COR-L47 (cell line): ENCODE measurements around the gene IPP.
A peak's percentile ranks its signal among the peaks of the same experiment; 100 is the strongest.
"Not testable (repeated sequence)": the region's sequence is repeated elsewhere in the genome, so short reads cannot be mapped to it uniquely, and the experiment has no call there.

Source experiments
- DNase-seq: peaks from one replicate; lab custom pipeline; 2025; lab: John Stamatoyannopoulos, UW

IPP gene

DNA sequence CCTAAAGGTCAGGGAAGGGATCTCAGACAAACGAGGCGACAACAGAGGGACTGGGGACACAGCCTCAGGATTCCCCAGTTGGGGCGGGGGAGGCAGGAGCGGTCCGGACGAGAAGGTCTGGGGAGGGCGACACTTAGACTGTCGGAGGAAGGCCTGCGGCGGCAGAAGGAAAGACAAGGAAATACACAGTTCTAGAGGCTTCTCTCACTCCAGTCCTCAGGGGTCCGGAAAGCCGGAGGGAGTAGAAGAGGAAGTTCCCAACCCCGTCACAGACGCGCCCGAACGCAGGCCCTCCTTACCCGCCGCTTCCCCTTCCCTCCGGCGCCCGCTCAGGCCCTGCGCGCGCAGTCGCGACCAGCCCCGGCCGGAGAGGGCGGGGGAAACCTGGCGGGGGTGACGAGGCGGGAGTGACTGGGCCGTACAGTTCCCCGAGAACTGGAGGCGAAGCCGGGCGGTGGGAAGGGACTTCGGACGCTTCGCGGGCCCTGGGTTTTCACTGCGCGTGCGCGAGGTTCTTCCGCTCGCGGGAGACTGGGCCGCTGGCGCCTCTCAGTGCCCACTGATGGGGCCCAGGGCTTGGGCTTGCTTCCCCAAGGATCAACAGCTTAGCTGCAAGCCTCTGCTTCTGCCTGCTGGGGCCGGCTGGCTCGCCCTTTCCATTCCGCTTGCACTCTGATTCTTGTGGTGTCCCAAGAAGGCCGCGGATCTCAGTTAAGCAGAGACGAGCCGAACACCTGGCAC is at the start of gene IPP:
Gene IPP, minus strand, starts transcription at position 356 of the 741 bp plus-strand sequence. CDS start 4,242 bp downstream, outside the sequence.
- DNase-seq: peak; percentile 92

DNA sequence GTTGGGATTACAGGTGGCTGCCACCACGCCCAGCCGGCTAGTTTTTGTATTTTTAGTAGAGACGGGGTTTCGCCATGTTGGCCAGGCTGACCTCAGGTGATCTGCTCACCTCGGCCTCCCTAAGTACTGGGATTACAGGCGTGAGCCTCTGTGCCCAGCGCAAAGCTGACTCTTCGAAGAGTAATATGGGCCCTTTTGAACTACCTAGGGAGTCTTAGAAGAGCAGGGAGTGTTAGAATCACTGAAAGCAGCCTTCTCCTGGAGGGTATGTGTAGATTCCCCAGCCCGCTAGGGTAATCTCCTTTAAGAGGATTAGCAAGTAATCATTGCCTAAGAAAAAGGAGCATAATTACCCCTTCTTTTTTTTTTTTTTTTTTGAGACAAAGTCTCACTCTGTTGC is 46.5 kb upstream of the IPP start:
- DNase-seq: no peak

DNA sequence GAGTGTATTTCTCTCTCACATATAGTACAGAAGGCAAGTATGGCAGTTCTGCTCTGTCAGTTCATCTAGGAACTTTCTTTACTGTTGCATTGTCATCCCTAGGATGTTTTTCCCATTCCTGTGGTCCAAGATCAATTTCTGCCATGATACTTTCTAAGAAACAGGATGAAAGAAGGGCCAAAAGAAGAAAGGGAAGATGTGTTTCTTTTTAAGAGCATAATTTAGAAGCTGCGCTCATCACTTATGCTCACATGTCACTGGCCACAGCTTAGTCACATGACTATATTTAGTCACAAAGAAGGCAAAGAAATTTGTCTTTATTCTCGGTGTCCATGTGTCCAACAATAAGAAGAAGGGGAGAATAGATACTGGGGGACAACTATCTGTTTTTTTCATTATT is 45.9 kb upstream of the IPP start:
- no peak for DNase-seq

GRCh38 chr1:45793942-45794604 is 43.6 kb upstream of the IPP start:
- DNase-seq: no peak

DNA sequence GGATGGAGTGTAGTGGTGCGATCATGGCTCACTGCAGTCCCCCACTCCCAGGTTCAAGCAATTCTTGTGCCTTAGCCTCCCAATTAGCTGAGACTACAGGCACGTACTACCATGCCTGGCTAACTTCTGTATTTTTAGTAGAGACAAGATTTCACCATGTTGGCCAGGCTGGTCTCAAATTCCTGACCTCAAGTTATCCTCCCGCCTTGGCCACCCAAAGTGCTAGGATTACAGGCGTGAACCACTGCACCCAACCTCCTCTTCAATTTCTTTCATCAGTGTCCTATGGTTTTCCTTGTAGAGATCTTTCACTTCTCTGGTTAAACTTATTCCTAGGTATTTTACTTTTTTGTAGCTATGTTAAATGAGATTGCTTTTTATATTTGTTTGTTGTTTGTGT is 42.3 kb upstream of the IPP start:
- no peak for DNase-seq

- DNase-seq: no peak
Measured at GRCh38 chr1:45789601-45790000, 39.1 kb upstream of the IPP start.

DNA sequence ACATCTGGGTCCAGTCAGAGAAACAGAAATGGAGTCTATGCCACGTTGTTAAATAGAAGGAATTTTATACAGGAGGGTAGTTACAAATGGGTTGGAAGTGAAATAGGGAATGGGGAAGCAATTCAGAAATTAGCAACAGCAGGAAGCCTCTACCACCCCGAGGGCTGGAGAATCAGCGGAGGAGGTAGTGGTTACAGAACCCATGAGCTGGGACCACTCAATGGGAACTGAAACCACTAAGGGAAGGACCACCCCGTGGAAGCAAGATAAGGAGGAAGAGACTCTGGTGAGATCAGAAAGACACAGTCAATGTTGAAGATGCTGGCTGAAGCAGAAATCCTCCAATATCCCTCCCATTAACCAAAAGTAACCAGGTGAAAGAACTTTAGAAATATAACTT is 37.5 kb upstream of the IPP start:
- no peak for DNase-seq

DNA sequence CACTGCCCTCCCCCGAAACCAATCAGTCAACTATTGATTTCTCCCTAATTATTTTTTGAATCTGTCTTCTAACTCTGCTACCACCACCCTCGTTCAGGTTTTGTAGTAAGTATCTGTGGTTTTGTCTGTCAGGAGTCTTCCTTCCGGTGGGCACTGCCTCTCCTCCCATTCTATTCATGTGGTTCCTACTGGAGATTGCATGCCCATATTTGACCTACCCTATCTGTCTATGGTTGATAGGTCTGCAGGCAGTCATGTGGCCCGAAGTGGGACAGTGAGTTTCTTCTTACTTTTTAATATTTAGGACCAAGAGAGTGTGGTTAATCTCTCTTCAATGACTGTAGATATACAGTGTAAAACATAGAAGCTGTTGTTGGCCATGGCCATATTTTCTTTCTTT is 35.1 kb upstream of the IPP start:
- no peak for DNase-seq

DNA sequence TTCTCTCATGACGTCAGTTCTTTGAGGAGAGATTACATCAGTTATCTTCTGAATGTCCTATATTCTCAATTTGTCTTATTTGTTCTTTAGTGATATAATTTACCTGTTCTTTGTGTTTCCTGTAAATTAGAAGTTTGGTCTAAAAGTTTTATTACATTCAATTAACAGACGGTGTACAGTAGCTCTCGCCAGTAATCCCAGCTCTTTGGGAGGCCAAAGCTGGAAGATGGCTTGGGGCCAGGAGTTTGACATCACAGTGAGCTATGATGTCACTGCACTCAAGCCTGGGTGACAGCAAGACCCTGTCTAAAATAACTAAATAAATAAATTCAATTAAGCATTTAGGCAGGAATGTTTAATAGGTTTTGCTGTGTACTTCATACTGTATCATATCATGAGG is 25.3 kb upstream of the IPP start:
- DNase-seq: no peak

- no peak for DNase-seq
Measured at GRCh38 chr1:45772971-45773370, 22.5 kb upstream of the IPP start.

- DNase-seq: no peak
Measured at GRCh38 chr1:45769261-45769932, 18.9 kb upstream of the IPP start.

DNA sequence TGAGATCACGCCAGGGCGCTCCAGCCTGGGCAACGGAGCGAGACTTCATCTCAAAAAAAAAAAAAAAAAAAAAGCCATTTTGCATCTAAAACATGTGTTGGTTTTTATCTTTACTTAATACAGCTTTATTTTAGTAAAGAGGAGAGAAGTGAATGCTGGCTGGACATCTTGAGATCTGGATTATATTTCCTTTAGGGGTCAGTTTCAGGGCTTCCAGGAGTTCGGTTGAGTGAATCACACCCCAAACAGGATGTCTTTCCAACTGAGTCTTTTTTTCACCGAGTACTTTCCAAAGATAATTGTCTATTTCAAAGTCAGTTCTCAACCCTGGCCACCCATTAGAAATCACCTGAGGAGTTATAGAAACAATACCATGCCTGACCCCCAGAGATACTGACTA is 16.6 kb upstream of the IPP start:
- DNase-seq: no peak

DNA sequence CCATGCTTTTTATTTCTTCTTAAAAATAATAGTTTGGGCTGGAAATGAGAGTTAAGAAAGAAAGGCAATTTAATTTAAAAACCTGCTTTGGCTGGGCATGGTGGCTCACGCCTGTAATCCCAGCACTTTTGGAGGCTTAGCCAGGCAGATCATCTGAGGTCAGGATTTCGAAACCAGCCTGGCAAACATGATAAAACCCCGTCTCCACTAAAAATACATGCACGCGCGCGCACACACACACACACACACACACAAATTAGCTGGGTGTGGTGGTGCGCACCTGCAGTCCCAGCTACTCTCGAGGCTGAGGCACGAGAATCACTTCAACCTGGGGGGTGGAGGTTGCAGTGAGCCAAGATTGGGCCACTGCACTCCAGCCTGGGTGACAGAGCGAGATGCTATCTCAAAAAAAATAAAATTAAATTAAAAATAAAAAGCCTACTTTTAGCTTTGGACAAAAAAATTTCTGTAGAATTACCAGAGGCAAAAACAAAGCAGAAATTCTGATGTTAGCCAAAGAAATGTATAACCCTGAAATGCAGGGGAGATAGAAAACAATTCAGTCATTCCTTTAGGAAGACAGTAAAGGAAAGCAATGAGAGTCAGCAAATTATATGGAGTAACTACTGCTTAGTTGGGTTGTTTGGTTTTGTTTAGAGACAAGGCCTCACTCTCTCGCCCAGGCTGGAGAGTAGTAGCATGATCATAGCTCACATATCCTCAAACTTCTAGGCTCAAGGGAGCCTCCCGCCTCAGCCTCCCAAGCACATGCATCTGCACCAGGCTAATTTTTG is 15.7 kb upstream of the IPP start:
- no peak for DNase-seq

GRCh38 chr1:45762291-45762690 is 11.8 kb upstream of the IPP start:
- no peak for DNase-seq

DNA sequence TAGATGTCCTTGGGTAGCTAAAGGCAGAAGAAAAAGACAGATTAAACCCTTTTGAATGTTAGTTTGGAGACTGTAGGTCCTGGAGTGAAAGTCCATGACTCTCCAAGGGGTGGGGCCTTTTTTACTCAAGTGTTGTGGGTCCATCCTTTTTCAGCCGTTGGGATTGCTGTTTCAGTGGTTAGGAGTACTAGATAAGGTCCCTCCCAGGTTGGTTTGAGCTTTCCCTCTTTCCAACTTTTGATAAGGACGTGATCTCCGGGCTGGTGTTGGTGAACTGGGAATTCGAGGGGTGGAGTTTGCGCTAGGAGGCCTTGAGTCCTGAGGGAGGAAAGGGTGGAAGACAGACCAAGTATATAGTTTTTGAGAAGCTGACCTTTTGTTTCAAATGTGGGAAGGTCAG is 5.2 kb upstream of the IPP start:
- DNase-seq: no peak

- DNase-seq: no peak
Measured at GRCh38 chr1:45753248-45754037, 3.0 kb upstream of the IPP start.

DNA sequence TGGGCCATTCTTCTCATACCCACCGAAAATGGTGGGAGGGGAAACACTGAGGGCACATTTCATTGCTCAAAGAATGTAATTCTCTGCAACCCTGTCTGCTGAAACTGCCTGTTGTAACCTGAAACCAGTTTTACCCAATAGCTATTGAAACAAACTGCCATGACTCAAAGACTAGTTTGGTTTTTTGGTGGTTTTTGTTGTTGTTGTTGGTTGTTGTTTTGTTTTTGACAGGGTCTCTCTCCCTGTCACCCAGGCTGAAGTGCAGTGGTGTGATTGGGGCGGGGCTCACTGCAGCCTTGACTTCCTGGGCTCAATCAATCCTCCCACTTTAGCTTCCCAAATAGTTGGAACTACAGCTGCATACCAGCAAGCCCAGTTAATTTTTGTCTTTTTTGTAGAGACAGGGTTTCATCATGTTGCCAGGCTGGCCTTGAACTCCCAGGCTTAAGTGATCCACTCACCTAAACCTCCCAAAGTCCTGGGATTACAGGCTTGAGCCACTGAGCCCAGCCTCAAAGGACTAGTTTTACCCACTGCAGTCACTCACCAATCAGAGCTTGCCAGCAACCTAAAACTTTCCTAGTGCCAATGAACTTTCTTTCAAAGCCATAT is 2.1 kb upstream of the IPP start:
- DNase-seq: no peak

DNA sequence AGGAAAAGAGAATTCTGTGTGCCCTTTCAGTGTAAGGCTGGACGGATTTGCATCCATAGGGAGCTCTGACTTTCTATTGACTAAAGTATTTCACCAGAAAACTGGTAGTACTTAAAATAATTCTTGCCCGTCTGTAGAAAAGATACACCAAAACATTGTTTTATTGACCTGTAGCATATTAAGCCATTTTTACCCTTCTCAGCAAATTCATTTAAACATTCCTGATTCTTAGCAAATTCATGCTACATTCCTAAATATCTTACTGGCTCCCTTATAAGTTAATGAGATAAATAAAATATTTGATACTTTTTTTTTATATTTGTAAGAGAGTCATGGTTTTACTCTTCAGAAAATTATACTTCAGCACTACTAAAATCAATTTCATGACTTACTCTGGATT is 1.6 kb upstream of the IPP start:
- no peak for DNase-seq

GRCh38 chr1:45751039-45751838 is 786 bp upstream of the IPP start:
- not testable (repeated sequence) for DNase-seq

- peak; percentile 23 for DNase-seq
Measured at GRCh38 chr1:45746922-45747321, 3.5 kb downstream of the IPP start.
